MCF 10A (cell line): Measurements from ENCODE around the gene SNRPD1. TPM values are rescaled to one million over a fixed set of nuclear protein-coding genes. Genes with fewer than 3 reads are reported as not detected.

Source experiments
- BruUV-seq: library from RNA; stranded (reverse); fragments of 400-500 nt; replicated peaks from 2 replicates; lab custom pipeline; 2021; lab: Mats Ljungman, UMichigan
- CTCF ChIA-PET: fragments of 300-600 bp; sonication (Branson Sonifier 250); formaldehyde crosslinking; extraction: SDS; loops from one replicate; lab custom pipeline; 2021; ENCODE audit warnings: antibody characterized with exemption, inconsistent platforms; lab: Yijun Ruan, JAX
- POLR2A ChIA-PET: fragments of 300-600, 350-650 bp; sonication (Branson Sonifier 250); formaldehyde crosslinking; extraction: SDS; loops from one replicate; lab custom pipeline; 2020; ENCODE audit warnings: antibody characterized with exemption, inconsistent platforms; lab: Yijun Ruan, JAX
- DNase-seq: peaks from one replicate; pipeline ENCODE4 v3.0.0-alpha.2; 2018; ENCODE audit not compliant: unreplicated experiment
- H3K27ac Mint-ChIP-seq: one replicate; pipeline ENCODE4 v1.8.0; 2022; ENCODE audit warnings: mild to moderate bottlenecking, low read depth, mixed read lengths; ENCODE audit not compliant: unreplicated experiment
- H3K27me3 Mint-ChIP-seq: one replicate; pipeline ENCODE4 v1.8.0; 2022; ENCODE audit warnings: mixed read lengths; ENCODE audit not compliant: insufficient read depth, unreplicated experiment
- H3K36me3 Mint-ChIP-seq: one replicate; pipeline ENCODE4 v1.8.0; 2022; ENCODE audit warnings: mild to moderate bottlenecking, moderate library complexity, mixed read lengths; ENCODE audit not compliant: insufficient read depth, unreplicated experiment
- H3K4me1 Mint-ChIP-seq: one replicate; pipeline ENCODE4 v1.8.0; 2022; ENCODE audit warnings: mixed read lengths; ENCODE audit not compliant: insufficient read depth, unreplicated experiment
- H3K4me3 Mint-ChIP-seq: one replicate; pipeline ENCODE4 v1.8.0; 2022; ENCODE audit warnings: mild to moderate bottlenecking, moderate library complexity, mixed read lengths; ENCODE audit not compliant: unreplicated experiment
- H3K9me3 Mint-ChIP-seq: one replicate; pipeline ENCODE4 v1.8.0; 2022; ENCODE audit warnings: mixed read lengths; ENCODE audit not compliant: unreplicated experiment
- intact Hi-C: fragments of 100-400 bp; cut with micrococcal nuclease; formaldehyde crosslinking; loops from 2 replicates; pipeline ENCODE4 v1.14.1; 2022
- total RNA-seq: library from RNA; stranded (reverse); gene quantifications from 2 replicates; pipeline ENCODE4 v1.2.3, GENCODE V29; 2022
- TF ChIP-seq, protein P1 (sequence below): fragments of 200-600 bp; IDR thresholded peaks from one replicate; pipeline ENCODE4 v1.8.0; 2022; ENCODE audit warnings: antibody characterized with exemption, mild to moderate bottlenecking; ENCODE audit not compliant: unreplicated experiment

SNRPD1 gene
- total RNA-seq, 1 experiment from 2014 or later = 108 TPM

GRCh38 chr18:21662581-21662980 lies 50.5 kb downstream of the SNRPD1 start:
- no peaks in the 10 kb centered on the region for H3K9me3 Mint-ChIP-seq
- intact Hi-C loops = no loop called here
- H3K27ac Mint-ChIP-seq = no peak overlapping the region
- TF ChIP-seq, protein P1, sequence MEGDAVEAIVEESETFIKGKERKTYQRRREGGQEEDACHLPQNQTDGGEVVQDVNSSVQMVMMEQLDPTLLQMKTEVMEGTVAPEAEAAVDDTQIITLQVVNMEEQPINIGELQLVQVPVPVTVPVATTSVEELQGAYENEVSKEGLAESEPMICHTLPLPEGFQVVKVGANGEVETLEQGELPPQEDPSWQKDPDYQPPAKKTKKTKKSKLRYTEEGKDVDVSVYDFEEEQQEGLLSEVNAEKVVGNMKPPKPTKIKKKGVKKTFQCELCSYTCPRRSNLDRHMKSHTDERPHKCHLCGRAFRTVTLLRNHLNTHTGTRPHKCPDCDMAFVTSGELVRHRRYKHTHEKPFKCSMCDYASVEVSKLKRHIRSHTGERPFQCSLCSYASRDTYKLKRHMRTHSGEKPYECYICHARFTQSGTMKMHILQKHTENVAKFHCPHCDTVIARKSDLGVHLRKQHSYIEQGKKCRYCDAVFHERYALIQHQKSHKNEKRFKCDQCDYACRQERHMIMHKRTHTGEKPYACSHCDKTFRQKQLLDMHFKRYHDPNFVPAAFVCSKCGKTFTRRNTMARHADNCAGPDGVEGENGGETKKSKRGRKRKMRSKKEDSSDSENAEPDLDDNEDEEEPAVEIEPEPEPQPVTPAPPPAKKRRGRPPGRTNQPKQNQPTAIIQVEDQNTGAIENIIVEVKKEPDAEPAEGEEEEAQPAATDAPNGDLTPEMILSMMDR = no peak
- H3K27me3 Mint-ChIP-seq = no peaks in the 10 kb centered on the region
- ChIA-PET POLR2A (interaction anchor here (0.7 to 1.1 kb wide), 2 partner anchors 42 to 111 kb away, joined by 3 read pairs; partner anchors contain the start of gene ABHD3), CTCF (no interaction called here)
- DNase-seq = no peak
- no peak overlapping the region for H3K4me3 Mint-ChIP-seq
- BruUV-seq = no TSS peak
- no peaks in the 10 kb centered on the region for H3K4me1 Mint-ChIP-seq
- H3K36me3 Mint-ChIP-seq = no peaks in the 10 kb centered on the region

GRCh38 chr18:21663578-21663977 lies 51.5 kb downstream of the SNRPD1 start:
- Mint-ChIP-seq H3K9me3 (no peaks in the 10 kb centered on the region), H3K27ac (no peak overlapping the region), H3K4me3 (no peak overlapping the region), H3K27me3 (no peaks in the 10 kb centered on the region), H3K36me3 (no peaks in the 10 kb centered on the region), H3K4me1 (no peaks in the 10 kb centered on the region)
- POLR2A ChIA-PET = interaction anchor here (0.7 to 1.6 kb wide), 4 partner anchors 9 to 110 kb away, joined by 3 read pairs; partner anchors contain the start of gene ABHD3
- CTCF ChIA-PET = interaction anchor here (0.6 to 0.7 kb wide), 2 partner anchors 58 to 111 kb away, joined by 3 read pairs; no protein-coding TSS in a partner anchor
- DNase-seq = no peak
- TF ChIP-seq, protein P1 = no peak
- intact Hi-C loops = no loop called here
- BruUV-seq = no TSS peak

- Mint-ChIP-seq H3K4me3 (no peak overlapping the region), H3K27ac (no peak overlapping the region), H3K27me3 (no peaks in the 10 kb centered on the region), H3K9me3 (no peaks in the 10 kb centered on the region), H3K36me3 (no peaks in the 10 kb centered on the region), H3K4me1 (no peaks in the 10 kb centered on the region)
- intact Hi-C loops = no loop called here
- DNase-seq = no peak
- no TSS peak for BruUV-seq
- ChIA-PET POLR2A (interaction anchor here (0.9 to 1.6 kb wide), 2 partner anchors 8 to 44 kb away, joined by 3 read pairs; no protein-coding TSS in a partner anchor), CTCF (interaction anchor here (0.6 to 0.7 kb wide), 2 partner anchors 58 to 110 kb away, joined by 3 read pairs; no protein-coding TSS in a partner anchor)
- TF ChIP-seq, protein P1 = no peak
Observed at GRCh38 chr18:21664069-21664468, 52.0 kb downstream of the SNRPD1 start.

GRCh38 chr18:21669736-21670285 lies 57.7 kb downstream of the SNRPD1 start:
- peak; percentile 29 for DNase-seq
- TF ChIP-seq, protein P1 = no peak
- Mint-ChIP-seq H3K27me3 (no peaks in the 10 kb centered on the region), H3K9me3 (no peaks in the 10 kb centered on the region), H3K36me3 (no peaks in the 10 kb centered on the region), H3K27ac (no peak overlapping the region), H3K4me1 (no peaks in the 10 kb centered on the region), H3K4me3 (no peak overlapping the region)
- BruUV-seq = no TSS peak
- ChIA-PET POLR2A (interaction anchor here (1.6 kb wide), 1 partner anchor 9 kb away, joined by 3 read pairs; no protein-coding TSS in a partner anchor), CTCF (interaction anchor here (0.6 to 1.9 kb wide), 5 partner anchors 9 to 76 kb away, joined by 3 to 7 read pairs (median 5); no protein-coding TSS in a partner anchor)
- intact Hi-C loops = no loop called here
